GM12873 (cell line): ENCODE measurements around the gene AUTS2.

Source experiments
- CTCF ChIP-seq: IDR thresholded peaks from 2 replicates; pipeline ENCODE4 v1.5.1; 2012; ENCODE audit warnings: low read depth, mild to moderate bottlenecking, moderate library complexity, low read length, control low read depth; ENCODE audit not compliant: insufficient read depth; ENCODE audit errors: missing control alignments

AUTS2 gene

GRCh38 chr7:70669854-70670253 lies 1071.6 kb downstream of the AUTS2 start:
- TF ChIP-seq CTCF = no peak

- no peak for TF ChIP-seq CTCF
Observed at GRCh38 chr7:70670288-70670687, 1072.0 kb downstream of the AUTS2 start.

- no peak for TF ChIP-seq CTCF
Observed at GRCh38 chr7:70673778-70674570, 1075.7 kb downstream of the AUTS2 start.

- no peak for TF ChIP-seq CTCF
Observed at GRCh38 chr7:70674571-70675010, 1076.3 kb downstream of the AUTS2 start.

- TF ChIP-seq CTCF = no peak
Observed at GRCh38 chr7:70676243-70676642, 1078.0 kb downstream of the AUTS2 start.

GRCh38 chr7:70678621-70679251 lies 1080.5 kb downstream of the AUTS2 start:
- TF ChIP-seq CTCF = no peak

GRCh38 chr7:70679661-70680060 lies 1081.4 kb downstream of the AUTS2 start:
- no peak for TF ChIP-seq CTCF
